Measurements from ENCODE around the gene CDH20.

DNA sequence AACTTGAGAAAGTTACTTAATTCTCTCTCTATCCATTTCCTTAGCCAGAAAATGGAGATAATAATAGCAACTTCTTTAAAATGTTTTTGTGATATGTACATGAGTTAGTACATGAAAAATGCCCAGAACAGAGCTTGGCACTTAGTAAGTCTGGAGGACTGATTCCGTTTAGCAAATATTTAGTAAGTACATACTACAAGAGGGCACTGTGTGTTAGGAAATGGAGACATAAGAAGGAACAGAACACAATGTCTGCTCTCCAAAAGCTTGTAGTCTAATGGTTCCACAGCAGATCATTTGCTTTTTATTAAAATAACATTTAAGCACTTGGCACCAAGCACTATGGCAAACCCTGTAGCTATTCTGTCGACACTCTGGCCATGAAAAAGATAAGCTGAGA, 47.5 kb upstream of the CDH20 start:
- TF ChIP-seq, protein P1, sequence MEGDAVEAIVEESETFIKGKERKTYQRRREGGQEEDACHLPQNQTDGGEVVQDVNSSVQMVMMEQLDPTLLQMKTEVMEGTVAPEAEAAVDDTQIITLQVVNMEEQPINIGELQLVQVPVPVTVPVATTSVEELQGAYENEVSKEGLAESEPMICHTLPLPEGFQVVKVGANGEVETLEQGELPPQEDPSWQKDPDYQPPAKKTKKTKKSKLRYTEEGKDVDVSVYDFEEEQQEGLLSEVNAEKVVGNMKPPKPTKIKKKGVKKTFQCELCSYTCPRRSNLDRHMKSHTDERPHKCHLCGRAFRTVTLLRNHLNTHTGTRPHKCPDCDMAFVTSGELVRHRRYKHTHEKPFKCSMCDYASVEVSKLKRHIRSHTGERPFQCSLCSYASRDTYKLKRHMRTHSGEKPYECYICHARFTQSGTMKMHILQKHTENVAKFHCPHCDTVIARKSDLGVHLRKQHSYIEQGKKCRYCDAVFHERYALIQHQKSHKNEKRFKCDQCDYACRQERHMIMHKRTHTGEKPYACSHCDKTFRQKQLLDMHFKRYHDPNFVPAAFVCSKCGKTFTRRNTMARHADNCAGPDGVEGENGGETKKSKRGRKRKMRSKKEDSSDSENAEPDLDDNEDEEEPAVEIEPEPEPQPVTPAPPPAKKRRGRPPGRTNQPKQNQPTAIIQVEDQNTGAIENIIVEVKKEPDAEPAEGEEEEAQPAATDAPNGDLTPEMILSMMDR (conservative IDR thresholded peaks at IDR 0.05; ENCODE audit: low read depth, low read length), result no peak
- TF ChIP-seq POLR2A (IDR thresholded peaks at IDR 0.05; ENCODE audit: low read depth, low read length) (no peak), MAZ (IDR thresholded peaks at IDR 0.05; ENCODE audit: borderline replicate concordance, low read depth, low read length) (no peak), SMC3 (IDR thresholded peaks at IDR 0.05; ENCODE audit: low read depth, low read length) (no peak), CHD1 (IDR thresholded peaks at IDR 0.05; ENCODE audit: low read depth, low read length) (no peak), RAD21 (IDR thresholded peaks at IDR 0.05; ENCODE audit: low read length) (no peak), CEBPB (IDR thresholded peaks at IDR 0.05; ENCODE audit: low read depth, low read length) (no peak), MXI1 (IDR thresholded peaks at IDR 0.05; ENCODE audit: borderline replicate concordance, low read depth, low read length) (no peak), RFX5 (IDR thresholded peaks at IDR 0.05; ENCODE audit: low read depth, low read length) (no peak), FOS (IDR thresholded peaks at IDR 0.05; ENCODE audit: low read depth, low read length) (no peak)
- TF ChIP-seq, protein P2, sequence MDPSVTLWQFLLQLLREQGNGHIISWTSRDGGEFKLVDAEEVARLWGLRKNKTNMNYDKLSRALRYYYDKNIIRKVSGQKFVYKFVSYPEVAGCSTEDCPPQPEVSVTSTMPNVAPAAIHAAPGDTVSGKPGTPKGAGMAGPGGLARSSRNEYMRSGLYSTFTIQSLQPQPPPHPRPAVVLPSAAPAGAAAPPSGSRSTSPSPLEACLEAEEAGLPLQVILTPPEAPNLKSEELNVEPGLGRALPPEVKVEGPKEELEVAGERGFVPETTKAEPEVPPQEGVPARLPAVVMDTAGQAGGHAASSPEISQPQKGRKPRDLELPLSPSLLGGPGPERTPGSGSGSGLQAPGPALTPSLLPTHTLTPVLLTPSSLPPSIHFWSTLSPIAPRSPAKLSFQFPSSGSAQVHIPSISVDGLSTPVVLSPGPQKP (IDR thresholded peaks at IDR 0.05; ENCODE audit: borderline replicate concordance, low read depth, low read length), result no peak
